HCT116 (cell line): ENCODE measurements around the gene MFAP1. TPM values are rescaled to one million over a fixed set of nuclear protein-coding genes. Genes with fewer than 3 reads are reported as not detected.

Experiments used
- ATAC-seq: fragments of 200-7000 bp; cut with Tn5 transposase; 2 replicates; pipeline ENCODE4 v1.9.1; 2020; ENCODE audit warnings: mild to moderate bottlenecking, moderate library complexity
- BruUV-seq: library from RNA; stranded (reverse); fragments of 400-500 nt; replicated peaks from 2 replicates; lab custom pipeline; 2021; lab: Mats Ljungman, UMichigan
- CTCF ChIA-PET: fragments of 300-600 bp; sonication (Branson Sonifier 250); formaldehyde crosslinking; loops from one replicate; lab custom pipeline; 2021; ENCODE audit warnings: antibody characterized with exemption; lab: Charles Lee
- POLR2A ChIA-PET: fragments of 300-600, 350-600 bp; sonication (Branson Sonifier 250); formaldehyde crosslinking; loops from one replicate; lab custom pipeline; 2021; ENCODE audit warnings: antibody characterized with exemption; lab: Charles Lee
- RAD21 ChIA-PET, 2 experiments: fragments of 300-600 bp; sonication (Branson Sonifier 250); formaldehyde crosslinking; loops; one replicate each; lab custom pipeline; 2023; ENCODE audit warnings: low total read pairs in 2 of 2; ENCODE audit not compliant: uncharacterized antibody in 2 of 2, unreplicated experiment in 2 of 2, low non-redundant PET in 1 of 2; lab: Charles Lee
- DNase-seq: peaks from one replicate; pipeline ENCODE4 v3.0.0-alpha.2; 2010; ENCODE audit warnings: low read depth, low spot score
- H2AFZ ChIP-seq: fragments of 200-600 bp; shearing (Covaris generic), sonication (generic); 2 replicates; pipeline ENCODE4 v1.6.1; 2017; ENCODE audit warnings: low read depth, mixed run types, mixed read lengths, antibody characterized with exemption, low read length; ENCODE audit not compliant: poor library complexity, severe bottlenecking
- H3K27ac ChIP-seq: 2 replicates; pipeline ENCODE4 v1.5.1; 2012; ENCODE audit warnings: low read depth, low read length
- H3K27me3 ChIP-seq: fragments of 200-600 bp; sonication (generic); 2 replicates; pipeline ENCODE4 v1.6.1; 2016; ENCODE audit warnings: mixed run types, low read length, mixed read lengths; ENCODE audit not compliant: insufficient read depth
- H3K36me3 ChIP-seq, 2 experiments: fragments of 200-500 bp in 1 of 2; fragments of 200-600 bp in 1 of 2; sonication (Bioruptor generic) in 1 of 2; sonication (generic) in 1 of 2; 2 replicates each; pipeline versions ENCODE4 v1.5.1 to v1.6.1; 2014 to 2016; ENCODE audit warnings: low read length in 2 of 2, inconsistent platforms in 1 of 2, mixed read lengths in 1 of 2, mixed run types in 1 of 2; ENCODE audit not compliant: insufficient read depth in 2 of 2, control insufficient read depth in 1 of 2
- H3K4me1 ChIP-seq, 2 experiments: fragments of 200-600 bp in 1 of 2; sonication (generic) in 1 of 2; 2 replicates each; pipeline versions ENCODE4 v1.5.1 to v1.6.1; 2012 to 2017; ENCODE audit warnings: low read length in 2 of 2, inconsistent platforms in 1 of 2, mild to moderate bottlenecking in 1 of 2, mixed read lengths in 1 of 2, mixed run types in 1 of 2, moderate library complexity in 1 of 2; ENCODE audit not compliant: insufficient read depth in 2 of 2, control insufficient read depth in 1 of 2
- H3K4me2 ChIP-seq: fragments of 200-600 bp; sonication (generic); 2 replicates; pipeline ENCODE4 v1.6.1; 2017; ENCODE audit warnings: mixed run types, low read length, mixed read lengths
- H3K4me3 ChIP-seq, 2 experiments: fragments of 200-600 bp in 1 of 2; sonication (generic) in 1 of 2; replicated peaks in 1 of 2; 2 replicates each; pipeline ENCODE4 v1.5.1; 2011 to 2016; ENCODE audit warnings: low read length in 2 of 2, control low read depth in 1 of 2, low read depth in 1 of 2, mild to moderate bottlenecking in 1 of 2, mixed read lengths in 1 of 2, mixed run types in 1 of 2
- H3K79me2 ChIP-seq: fragments of 200-600 bp; sonication (generic); 2 replicates; pipeline ENCODE4 v1.6.1; 2017; ENCODE audit warnings: mild to moderate bottlenecking, mixed run types, low read length, moderate library complexity, mixed read lengths; ENCODE audit not compliant: insufficient read depth
- H3K9ac ChIP-seq: fragments of 200-600 bp; sonication (generic); 2 replicates; pipeline ENCODE4 v1.6.1; 2016; ENCODE audit warnings: low read length, mixed read lengths
- H3K9me2 ChIP-seq: fragments of 200-600 bp; sonication (generic), shearing (Covaris generic); 2 replicates; pipeline ENCODE4 v1.6.1; 2017; ENCODE audit warnings: mixed run types, mild to moderate bottlenecking, moderate library complexity; ENCODE audit not compliant: insufficient read depth
- H3K9me3 ChIP-seq, 2 experiments: fragments of 200-500 bp in 1 of 2; fragments of 200-600 bp in 1 of 2; sonication (Bioruptor generic) in 1 of 2; sonication (generic) in 1 of 2; 2 replicates each; pipeline ENCODE4 v1.6.1; 2014 to 2017; ENCODE audit warnings: low read length in 2 of 2, mixed read lengths in 2 of 2, inconsistent platforms in 1 of 2, low read depth in 1 of 2, mild to moderate bottlenecking in 1 of 2, mixed run types in 1 of 2, moderate library complexity in 1 of 2; ENCODE audit not compliant: control insufficient read depth in 1 of 2, insufficient read depth in 1 of 2
- H4K20me1 ChIP-seq: fragments of 200-600 bp; sonication (generic), shearing (Covaris generic); 2 replicates; pipeline ENCODE4 v1.6.1; 2017; ENCODE audit warnings: mixed run types, mild to moderate bottlenecking, moderate library complexity; ENCODE audit not compliant: insufficient read depth
- CBX3 ChIP-seq: IDR thresholded peaks from 2 replicates; pipeline ENCODE4 v1.6.1; 2012; ENCODE audit warnings: low read depth
- CEBPB ChIP-seq: IDR thresholded peaks from 2 replicates; pipeline ENCODE4 v1.6.1; 2012; ENCODE audit warnings: low read depth
- CTCF ChIP-seq, 3 experiments: fragments of 200-600 bp in 1 of 3; sonication (generic) in 1 of 3; IDR thresholded peaks in 2 of 3; conservative IDR thresholded peaks in 1 of 3; 2 replicates each; pipeline ENCODE4 v1.5.1; 2012 to 2017; ENCODE audit warnings: low read depth in 2 of 3, low read length in 2 of 3, antibody characterized with exemption in 1 of 3, borderline replicate concordance in 1 of 3, control low read depth in 1 of 3, mild to moderate bottlenecking in 1 of 3, mixed read lengths in 1 of 3, mixed run types in 1 of 3, moderate library complexity in 1 of 3; ENCODE audit not compliant: insufficient read depth in 1 of 3
- EGR1 ChIP-seq: IDR thresholded peaks from 2 replicates; pipeline ENCODE4 v1.6.1; 2012; ENCODE audit warnings: low read depth
- ELF1 ChIP-seq: IDR thresholded peaks from 2 replicates; pipeline ENCODE4 v1.6.1; 2012; ENCODE audit warnings: low read depth, borderline replicate concordance
- EZH2 ChIP-seq: fragments of 200-600 bp; sonication (generic); IDR thresholded peaks from 2 replicates; pipeline ENCODE4 v1.6.1; 2017; ENCODE audit warnings: antibody characterized with exemption, mixed run types
- FOSL1 ChIP-seq: IDR thresholded peaks from 2 replicates; pipeline ENCODE4 v1.6.1; 2012; ENCODE audit warnings: low read depth
- JUND ChIP-seq: IDR thresholded peaks from 2 replicates; pipeline ENCODE4 v1.6.1; 2012
- POLR2A ChIP-seq: IDR thresholded peaks from 2 replicates; pipeline ENCODE4 v1.7.0; 2011; ENCODE audit warnings: borderline replicate concordance; ENCODE audit not compliant: insufficient read depth, insufficient read length; ENCODE audit errors: extremely low read depth
- POLR2AphosphoS5 ChIP-seq: IDR thresholded peaks from 2 replicates; pipeline ENCODE4 v1.6.1; 2011; ENCODE audit warnings: mild to moderate bottlenecking, low read depth, low read length, moderate library complexity
- SIN3A ChIP-seq: IDR thresholded peaks from 2 replicates; pipeline ENCODE4 v1.6.1; 2012; ENCODE audit warnings: low read depth
- SRF ChIP-seq: IDR thresholded peaks from 2 replicates; pipeline ENCODE4 v1.6.1; 2012; ENCODE audit warnings: low read depth
- TCF7L2 ChIP-seq: IDR thresholded peaks from 2 replicates; pipeline ENCODE4 v1.7.0; 2011; ENCODE audit warnings: borderline replicate concordance, inconsistent platforms; ENCODE audit not compliant: insufficient read depth, insufficient read length; ENCODE audit errors: extremely low read depth
- ZBTB33 ChIP-seq: IDR thresholded peaks from 2 replicates; pipeline ENCODE4 v1.6.1; 2011; ENCODE audit warnings: mild to moderate bottlenecking, low read length, moderate library complexity; ENCODE audit not compliant: insufficient replicate concordance; ENCODE audit errors: extremely low read depth
- ZFX ChIP-seq: fragments of 450-650 bp; IDR thresholded peaks from 2 replicates; pipeline ENCODE4 v1.6.1; 2017
- ZNF274 ChIP-seq: fragments of 200-500 bp; sonication (Bioruptor generic); IDR thresholded peaks from 2 replicates; pipeline ENCODE4 v1.6.1; 2014; ENCODE audit warnings: mild to moderate bottlenecking, low read depth, low read length, inconsistent platforms
- intact Hi-C: fragments of 100-400 bp; cut with micrococcal nuclease; formaldehyde crosslinking; loops from 2 replicates; pipeline ENCODE4 v1.10.0; 2022
- total RNA-seq: library from RNA; stranded (reverse); gene quantifications from one replicate; pipeline ENCODE4 v1.2.1, GENCODE V29; 2021; ENCODE audit not compliant: unreplicated experiment

The MFAP1 gene
- total RNA-seq, 1 experiment from 2014 or later, result 32.7 TPM

- intact Hi-C loops, result no loop called here
- Histone ChIP-seq H2AFZ (no peak overlapping the region), H3K9me3 (no peaks in the 10 kb centered on the region)
- TF ChIP-seq SRF, result no peak
- TF ChIP-seq, all 23 proteins: peak for 0
- ATAC-seq, result no peak
- ChIA-PET RAD21 (no interaction called here), POLR2A (interaction anchor here (1.3 kb wide), 1 partner anchor 19 kb away, joined by 3 read pairs; the partner anchor contains the start of gene ELL3), CTCF (interaction anchor here (0.6 to 1.7 kb wide), 2 partner anchors 18 kb away, joined by 3 to 12 read pairs; partner anchors contain the start of gene ELL3)
- no peaks in the 10 kb centered on the region for H3K9me2 ChIP-seq
- H3K4me1 ChIP-seq, result peaks cover 15 to 30% of the 10 kb centered on the region in 2 experiments
- no peak for DNase-seq
- BruUV-seq, result no TSS peak
- H3K36me3 ChIP-seq, result peaks cover 31 to 40% of the 10 kb centered on the region in 2 experiments
- no peak overlapping the region for H3K27ac ChIP-seq
- peaks cover 37% of the 10 kb centered on the region for H3K79me2 ChIP-seq
- no peaks in the 10 kb centered on the region for H3K27me3 ChIP-seq
- no peak overlapping the region for H3K4me2 ChIP-seq
- H3K4me3 ChIP-seq, result no peak overlapping the region
- H3K9ac ChIP-seq, result no peak overlapping the region
- H4K20me1 ChIP-seq, result no peaks in the 10 kb centered on the region
Observed at GRCh38 chr15:43795197-43795596, 29.3 kb downstream of the MFAP1 start.

GRCh38 chr15:43794269-43795037 is 30.0 kb downstream of the MFAP1 start:
- no peaks in the 10 kb centered on the region for H3K9me2 ChIP-seq
- H3K9me3 ChIP-seq, result no peaks in the 10 kb centered on the region
- intact Hi-C loops, result no loop called here
- no peaks in the 10 kb centered on the region for H4K20me1 ChIP-seq
- H3K4me3 ChIP-seq, result no peak overlapping the region
- no peak overlapping the region for H3K9ac ChIP-seq
- H2AFZ ChIP-seq, result no peak overlapping the region
- H3K27me3 ChIP-seq, result no peaks in the 10 kb centered on the region
- TF ChIP-seq POLR2AphosphoS5, result no peak
- TF ChIP-seq SIN3A, result no peak
- TF ChIP-seq ZNF274, result no peak
- TF ChIP-seq ZFX, result no peak
- TF ChIP-seq SRF, result no peak
- no peak for TF ChIP-seq JUND
- TF ChIP-seq POLR2A, result no peak
- TF ChIP-seq CBX3, result no peak
- no peak for TF ChIP-seq TCF7L2
- no peak for TF ChIP-seq EGR1
- no peak for TF ChIP-seq FOSL1
- TF ChIP-seq CEBPB, result no peak
- TF ChIP-seq ELF1, result no peak
- no peak for TF ChIP-seq ZBTB33
- TF ChIP-seq CTCF (IDR thresholded peaks at IDR 0.05 in 2 of 3, conservative IDR thresholded peaks at IDR 0.05 in 1 of 3; ENCODE audit: borderline replicate concordance in 1 of 3, insufficient read depth in 1 of 3, low read depth in 2 of 3, low read length in 2 of 3), result no peak
- no peak for TF ChIP-seq EZH2
- ATAC-seq, result no peak
- ChIA-PET CTCF (interaction anchor here (0.6 kb wide), 1 partner anchor 17 kb away, joined by 3 read pairs; the partner anchor contains the start of gene ELL3), RAD21 (no interaction called here), POLR2A (no interaction called here)
- no TSS peak for BruUV-seq
- peaks cover 13 to 23% of the 10 kb centered on the region in 2 experiments for H3K4me1 ChIP-seq
- H3K4me2 ChIP-seq, result no peak overlapping the region
- H3K79me2 ChIP-seq, result peaks cover 37% of the 10 kb centered on the region
- no peak for DNase-seq
- no peak overlapping the region for H3K27ac ChIP-seq
- H3K36me3 ChIP-seq, result peaks cover 31 to 40% of the 10 kb centered on the region in 2 experiments
